Psoas muscle (tissue), 7 donors: ENCODE results near the gene CSF2. TPM values are rescaled to one million over a fixed set of nuclear protein-coding genes. Genes with fewer than 3 reads are reported as not detected.

Experiments used
- polyA plus RNA-seq, 3 donors: library from polyadenylated mRNA; stranded (reverse); fragments of 200-250 nt; gene quantifications; one replicate each; pipeline ENCODE4 v1.2.3, GENCODE V29; 2013
- total RNA-seq, 4 donors: library from RNA; stranded (reverse); fragmentation: NEBNext Ultra II Directional in 2 of 4; extraction: Animal tissue kit (Norgen Biotek cat#: 25700) in 2 of 4; gene quantifications; one replicate each; pipeline versions ENCODE4 v1.2.1 to v1.2.4, GENCODE V29; 2021 to 2023
- donor health status: healthy with polysubstance abuse.
- donor health status: DM: no; HTN: no; CAD: no; lungs with moderate emphysema.
- donor health status: Bipolar disorder and iron deficiency.
- donor health status: healthy.
- donor health status: DM: no; HTN: no; CAD: no.
- donor health status: DM: no; HTN: no; CAD: no.
- donor health status: DM: yes; HTN: yes; CAD: no.

Gene CSF2
- total and polyA plus RNA-seq, 7 donors: 0.14 TPM; not detected in 6

Other genes starting within 250 kb of the CSF2 start
- gene MEIKIN, start 128.1 kb upstream of the CSF2 start, total RNA-seq: under 1 TPM in 1 of 4 donors, not detected in 3; 0.77 TPM
- not detected for gene MEIKIN, start 128.1 kb upstream of the CSF2 start, polyA plus RNA-seq
- gene ACSL6, start 62.1 kb upstream of the CSF2 start, total RNA-seq: 1 to 10 TPM in 2 of 4 donors, under 1 TPM in 2; 0.52 to 2.2 (median 0.81) TPM
- under 1 TPM; 0.12 to 0.46 (median 0.13) TPM for gene ACSL6, start 62.1 kb upstream of the CSF2 start, polyA plus RNA-seq
- not detected for gene IL3, start 13.1 kb upstream of the CSF2 start, total RNA-seq
- not detected for gene IL3, start 13.1 kb upstream of the CSF2 start, polyA plus RNA-seq
- 10 to 100 TPM; 12.5 to 21.6 (median 16.6) TPM for gene P4HA2, start 154.1 kb downstream of the CSF2 start, total RNA-seq
- gene P4HA2, start 154.1 kb downstream of the CSF2 start, polyA plus RNA-seq: 10 to 100 TPM; 10.2 to 13.7 (median 13.0) TPM
- gene PDLIM4, start 183.9 kb downstream of the CSF2 start, total RNA-seq: 1 to 10 TPM; 3.2 to 6.6 (median 5.6) TPM
- gene PDLIM4, start 183.9 kb downstream of the CSF2 start, polyA plus RNA-seq: 1 to 10 TPM; 1.8 to 6.4 (median 3.0) TPM
- gene SLC22A4, start 220.6 kb downstream of the CSF2 start, total RNA-seq: 10 to 100 TPM in 1 of 4 donors, 1 to 10 TPM in 3; 1.9 to 14.0 (median 2.7) TPM
- 10 to 100 TPM in 1 of 3 donors, 1 to 10 TPM in 2; 1.1 to 17.5 (median 5.6) TPM for gene SLC22A4, start 220.6 kb downstream of the CSF2 start, polyA plus RNA-seq